Measurements from ENCODE around the gene ABHD15.

ABHD15 gene

GRCh38 chr17:29581583-29582253, 14.9 kb upstream of the ABHD15 start:
- DNase-seq = no peak

- peak; percentile 94 for DNase-seq
Observed at GRCh38 chr17:29579866-29580771, 13.3 kb upstream of the ABHD15 start.

GRCh38 chr17:29578626-29579485, 12.0 kb upstream of the ABHD15 start:
- DNase-seq = no peak

- no peak for DNase-seq
Observed at GRCh38 chr17:29577385-29578211, 10.8 kb upstream of the ABHD15 start.

- no peak for DNase-seq
Observed at GRCh38 chr17:29577001-29577370, 10.1 kb upstream of the ABHD15 start.

GRCh38 chr17:29576214-29577000, 9.6 kb upstream of the ABHD15 start:
- DNase-seq = no peak

- no peak for DNase-seq
Observed at GRCh38 chr17:29575511-29576213, 8.8 kb upstream of the ABHD15 start.

- no peak for DNase-seq
Observed at GRCh38 chr17:29574732-29575510, 8.1 kb upstream of the ABHD15 start.

GRCh38 chr17:29573871-29574731, 7.3 kb upstream of the ABHD15 start:
- DNase-seq = no peak

- DNase-seq = no peak
Observed at GRCh38 chr17:29573558-29573869, 6.7 kb upstream of the ABHD15 start.

- peak; percentile 48 for DNase-seq
Observed at GRCh38 chr17:29572691-29573557, 6.1 kb upstream of the ABHD15 start.

GRCh38 chr17:29571883-29572681, 5.2 kb upstream of the ABHD15 start:
- no peak for DNase-seq

- DNase-seq = no peak
Observed at GRCh38 chr17:29571486-29571882, 4.6 kb upstream of the ABHD15 start.

GRCh38 chr17:29570521-29570920, 3.7 kb upstream of the ABHD15 start:
- DNase-seq = no peak

- no peak for DNase-seq
Observed at GRCh38 chr17:29569245-29569950, 2.6 kb upstream of the ABHD15 start.
